IMR-90 (cell line): Measurements from ENCODE around the gene DUS1L. TPM values are rescaled to one million over a fixed set of nuclear protein-coding genes. Genes with fewer than 3 reads are reported as not detected.

ENCODE experiments used
- ATAC-seq: fragments of 200-7000 bp; cut with Tn5 transposase; 2 replicates; pipeline ENCODE4 v1.9.1; 2020; ENCODE audit warnings: low read depth, mild to moderate bottlenecking, moderate library complexity
- BruUV-seq: library from RNA; stranded (reverse); fragments of 400-500 nt; replicated peaks from 2 replicates; lab custom pipeline; 2021; lab: Mats Ljungman, UMichigan
- CTCF ChIA-PET: fragments of 300-600 bp; formaldehyde crosslinking; extraction: SDS; loops from one replicate; lab custom pipeline; 2021; ENCODE audit warnings: antibody characterized with exemption; lab: Yijun Ruan, JAX
- POLR2A ChIA-PET: fragments of 300-600 bp; sonication (Branson Sonifier 250); formaldehyde crosslinking; loops from one replicate; lab custom pipeline; 2022; ENCODE audit warnings: antibody characterized with exemption; ENCODE audit not compliant: unreplicated experiment; lab: Charles Lee
- DNase-seq: peaks from one replicate; pipeline ENCODE4 v3.0.0; 2013
- H2AFZ ChIP-seq: replicated peaks from 2 replicates; pipeline ENCODE3; 2013; ENCODE audit warnings: low read length, mild to moderate bottlenecking; ENCODE audit not compliant: poor library complexity
- H2AK5ac ChIP-seq: 2 replicates; pipeline ENCODE4 v1.6.1; 2013; ENCODE audit warnings: low read depth, low read length, inconsistent platforms
- H2AK9ac ChIP-seq: replicated peaks from 2 replicates; pipeline ENCODE3; 2013; ENCODE audit warnings: mild to moderate bottlenecking, low read depth, low read length, moderate library complexity; ENCODE audit not compliant: poor library complexity
- H2BK120ac ChIP-seq: 2 replicates; pipeline ENCODE4 v1.6.1; 2013; ENCODE audit warnings: low read depth, low read length, inconsistent platforms
- H2BK15ac ChIP-seq: 3 replicates; pipeline ENCODE4 v1.6.1; 2013; ENCODE audit warnings: low read depth, low read length, inconsistent platforms
- H2BK20ac ChIP-seq: 2 replicates; pipeline ENCODE4 v1.6.1; 2013; ENCODE audit warnings: low read depth, mild to moderate bottlenecking, inconsistent platforms, low read length, moderate library complexity
- H2BK5ac ChIP-seq: 2 replicates; pipeline ENCODE4 v1.6.1; 2013; ENCODE audit warnings: mild to moderate bottlenecking, low read depth, low read length, inconsistent platforms; ENCODE audit not compliant: poor library complexity, severe bottlenecking
- H3K14ac ChIP-seq: replicated peaks from 2 replicates; pipeline ENCODE4 v1.6.1; 2013; ENCODE audit warnings: low read depth, low read length, inconsistent platforms
- H3K18ac ChIP-seq: 2 replicates; pipeline ENCODE4 v1.6.1; 2013; ENCODE audit warnings: low read depth, low read length, control low read depth
- H3K23ac ChIP-seq: 2 replicates; pipeline ENCODE4 v1.6.1; 2013; ENCODE audit warnings: low read depth, low read length, inconsistent platforms
- H3K27ac ChIP-seq: 2 replicates; pipeline ENCODE4 v1.5.1; 2013; ENCODE audit warnings: mild to moderate bottlenecking, control low read depth, low read length; ENCODE audit not compliant: insufficient read depth
- H3K27me3 ChIP-seq: 2 replicates; pipeline ENCODE4 v1.6.1; 2013; ENCODE audit warnings: low read length; ENCODE audit not compliant: control insufficient read depth, insufficient read depth
- H3K36me3 ChIP-seq: 2 replicates; pipeline ENCODE4 v1.6.1; 2013; ENCODE audit warnings: low read length, mixed read lengths; ENCODE audit not compliant: control insufficient read depth, insufficient read depth
- H3K4ac ChIP-seq: 2 replicates; pipeline ENCODE4 v1.6.1; 2013; ENCODE audit warnings: low read depth, low read length, inconsistent platforms
- H3K4me1 ChIP-seq: 2 replicates; pipeline ENCODE4 v1.6.1; 2013; ENCODE audit warnings: low read length, mixed read lengths; ENCODE audit not compliant: control insufficient read depth, insufficient read depth
- H3K4me2 ChIP-seq: 2 replicates; pipeline ENCODE4 v1.6.1; 2013; ENCODE audit warnings: low read depth, mild to moderate bottlenecking, control low read depth, low read length, moderate library complexity
- H3K4me3 ChIP-seq: 2 replicates; pipeline ENCODE4 v1.5.1; 2013; ENCODE audit warnings: low read depth, mild to moderate bottlenecking, control low read depth, low read length, moderate library complexity; ENCODE audit not compliant: insufficient read depth
- H3K56ac ChIP-seq: 2 replicates; pipeline ENCODE4 v1.6.1; 2013; ENCODE audit warnings: low read length, inconsistent platforms; ENCODE audit not compliant: insufficient read depth; ENCODE audit errors: extremely low read depth
- H3K79me1 ChIP-seq, 2 experiments: 2 replicates each; pipeline ENCODE4 v1.6.1; 2013; ENCODE audit warnings: low read length in 2 of 2, inconsistent platforms in 1 of 2, low read depth in 1 of 2
- H3K9ac ChIP-seq: 2 replicates; pipeline ENCODE4 v1.6.1; 2013; ENCODE audit warnings: low read depth, low read length, control low read depth
- H3K9me1 ChIP-seq: 2 replicates; pipeline ENCODE4 v1.6.1; 2013; ENCODE audit warnings: low read length, inconsistent platforms; ENCODE audit not compliant: insufficient read depth
- H3K9me3 ChIP-seq: 2 replicates; pipeline ENCODE4 v1.6.1; 2013; ENCODE audit warnings: low read length; ENCODE audit not compliant: control insufficient read depth, insufficient read depth
- H4K20me1 ChIP-seq: 2 replicates; pipeline ENCODE4 v1.6.1; 2013; ENCODE audit warnings: low read length, inconsistent platforms; ENCODE audit not compliant: insufficient read depth
- H4K5ac ChIP-seq: 2 replicates; pipeline ENCODE4 v1.6.1; 2013; ENCODE audit warnings: mild to moderate bottlenecking, low read depth, low read length, control low read depth
- H4K8ac ChIP-seq, 2 experiments: 2 replicates each; pipeline ENCODE4 v1.6.1; 2013; ENCODE audit warnings: low read depth in 2 of 2, low read length in 2 of 2, control low read depth in 1 of 2, inconsistent platforms in 1 of 2
- H4K91ac ChIP-seq: 2 replicates; pipeline ENCODE4 v1.6.1; 2013; ENCODE audit warnings: low read depth, low read length, inconsistent platforms; ENCODE audit not compliant: insufficient read depth
- BHLHE40 ChIP-seq: fragments of 150-350 bp; IDR thresholded peaks from 2 replicates; pipeline ENCODE4 v1.6.1; 2016; ENCODE audit warnings: mild to moderate bottlenecking, low read depth, low read length
- MAFK ChIP-seq: IDR thresholded peaks from 2 replicates; pipeline ENCODE4 v1.6.1; 2012; ENCODE audit warnings: low read depth, low read length, improper control_type of control experiment
- WGBS, 2 experiments: methylation state at CpG; one replicate each; pipeline versions ENCODE4 v1.1.5 to v1.1.7; 2013; ENCODE audit warnings: missing lambda C conversion rate in 2 of 2; ENCODE audit not compliant: insufficient read length in 1 of 2; ENCODE audit errors: extremely low coverage in 2 of 2; 5-methylcytosine and 5-hydroxymethylcytosine counted together
- dilution Hi-C: fragments of 300-500 bp; cut with HindIII; formaldehyde crosslinking; loops from one replicate; pipeline ENCODE4 v1.14.3; 2018; ENCODE audit warnings: low sequenced_read_pairs; ENCODE audit not compliant: unreplicated experiment
- in situ Hi-C: fragments of 300-500 bp; cut with MboI; formaldehyde crosslinking; loops from 3 replicates; pipeline ENCODE4 v1.14.3; 2019; ENCODE audit warnings: low sequenced_read_pairs, inconsistent platforms, mixed read lengths
- intact Hi-C: fragments of 100-400 bp; cut with micrococcal nuclease; formaldehyde crosslinking; loops from 2 replicates; pipeline ENCODE4 v1.10.0; 2022
- polyA plus RNA-seq, 3 experiments: library from polyadenylated mRNA; depleted of rRNA; stranded (reverse); fragments of >200 nt; gene quantifications; 2 replicates each; pipeline ENCODE4 v1.2.3, GENCODE V29; 2012; ENCODE audit warnings: low replicate concordance in 1 of 3
- total RNA-seq: library from RNA; depleted of rRNA; stranded (reverse); fragments of >200 nt; gene quantifications from 2 replicates; pipeline ENCODE4 v1.2.3, GENCODE V29; 2012

Gene DUS1L
- total and polyA plus RNA-seq, 2 of the 4 experiments (the other 2 are of a cell fraction): 29.0 to 76.9 TPM

GRCh38 chr17:82018989-82019689, 46.5 kb downstream of the DUS1L start:
- no peak for ATAC-seq
- Histone ChIP-seq H3K9me3 (no peaks in the 10 kb centered on the region), H3K79me1 (peaks cover 12 to 40% of the 10 kb centered on the region in 2 experiments), H2AK5ac (no peak overlapping the region), H3K4ac (no peak overlapping the region), H3K14ac (no peak overlapping the region), H3K23ac (no peak overlapping the region), H3K56ac (no peak overlapping the region), H4K20me1 (peaks cover 24% of the 10 kb centered on the region), H4K5ac (no peak overlapping the region), H3K18ac (no peak overlapping the region), H3K27ac (no peak overlapping the region), H4K8ac (no peak overlapping the region), H3K9me1 (no peaks in the 10 kb centered on the region), H2BK15ac (no peak overlapping the region), H3K36me3 (peaks cover 6% of the 10 kb centered on the region; the same call in 1 of the 2 replicates), H3K4me1 (peaks cover 13% of the 10 kb centered on the region), H3K9ac (no peak overlapping the region), H2BK120ac (no peak overlapping the region), H3K4me2 (no peak overlapping the region), H2AK9ac (peak overlapping the region; percentile 28), H2BK5ac (no peak overlapping the region), H4K91ac (no peak overlapping the region), H3K4me3 (no peak overlapping the region), H2BK20ac (no peak overlapping the region), H2AFZ (no peak overlapping the region), H3K27me3 (no peaks in the 10 kb centered on the region)
- 98% methylated on average over 7 of the region's 33 CpGs; no CpG with 5 or more reads in 1 of the 2 experiments for WGBS, 2 experiments
- BruUV-seq: no TSS peak
- dilution Hi-C loops: no loop called here
- intact Hi-C loops: no loop called here
- ChIA-PET CTCF (interaction anchor here (0.5 to 3.6 kb wide), 6 partner anchors 16 to 211 kb away, joined by 3 to 17 read pairs (median 3); partner anchors contain the start of gene DCXR), POLR2A (no interaction called here)
- in situ Hi-C loops: loop anchor here (5.0 kb wide), 1 partner anchor 52 kb away; no protein-coding TSS in a partner anchor
- TF ChIP-seq MAFK (no peak), BHLHE40 (no peak)
- DNase-seq: no peak
